Endodermal cell (in vitro differentiated cells): Measurements from ENCODE around the gene MRPS30. TPM values are rescaled to one million over a fixed set of nuclear protein-coding genes. Genes with fewer than 3 reads are reported as not detected.
"Not testable (repeated sequence)": the region's sequence is repeated elsewhere in the genome, so short reads cannot be mapped to it uniquely, and the experiment has no call there.

Experiments used
- DNase-seq: peaks from one replicate; pipeline ENCODE4 v3.0.0-alpha.2; 2017
- H3K27ac ChIP-seq: 2 replicates; pipeline ENCODE4 v1.5.1; 2013; ENCODE audit warnings: mild to moderate bottlenecking, low read depth, low read length, moderate library complexity
- H3K27me3 ChIP-seq: 2 replicates; pipeline ENCODE4 v1.6.1; 2013; ENCODE audit warnings: mild to moderate bottlenecking, low read length, moderate library complexity; ENCODE audit not compliant: insufficient read depth, control insufficient read depth, poor library complexity, severe bottlenecking
- H3K36me3 ChIP-seq: 2 replicates; pipeline ENCODE4 v1.7.0; 2013; ENCODE audit warnings: mild to moderate bottlenecking, low read length, moderate library complexity; ENCODE audit not compliant: control insufficient read depth, insufficient read depth
- H3K4me1 ChIP-seq: one replicate; pipeline ENCODE4 v1.7.0; 2013; ENCODE audit warnings: low read length; ENCODE audit not compliant: control insufficient read depth, insufficient read depth
- H3K4me3 ChIP-seq: 2 replicates; pipeline ENCODE4 v1.5.1; 2013; ENCODE audit warnings: mild to moderate bottlenecking, low read length, moderate library complexity
- H3K9ac ChIP-seq: 2 replicates; pipeline ENCODE4 v1.6.1; 2013; ENCODE audit warnings: mild to moderate bottlenecking, low read length, moderate library complexity; ENCODE audit not compliant: poor library complexity, severe bottlenecking; ENCODE audit errors: extremely low read depth
- H3K9me3 ChIP-seq: 2 replicates; pipeline ENCODE4 v1.6.1; 2013; ENCODE audit warnings: mild to moderate bottlenecking, low read length, moderate library complexity; ENCODE audit not compliant: control insufficient read depth
- H3K27ac Mint-ChIP-seq: 2 replicates; pipeline ENCODE4 v1.8.0; 2020; ENCODE audit warnings: mixed read lengths
- H3K27me3 Mint-ChIP-seq: 2 replicates; pipeline ENCODE4 v1.8.0; 2021; ENCODE audit warnings: mild to moderate bottlenecking, mixed read lengths; ENCODE audit not compliant: insufficient read depth
- H3K36me3 Mint-ChIP-seq: 2 replicates; pipeline ENCODE4 v1.8.0; 2020; ENCODE audit warnings: low read depth, mixed read lengths
- H3K4me1 Mint-ChIP-seq: 2 replicates; pipeline ENCODE4 v1.8.0; 2020; ENCODE audit warnings: mixed read lengths
- H3K4me3 Mint-ChIP-seq: 2 replicates; pipeline ENCODE4 v1.8.0; 2020; ENCODE audit warnings: mild to moderate bottlenecking, moderate library complexity, mixed read lengths
- H3K9me3 Mint-ChIP-seq: 2 replicates; pipeline ENCODE4 v1.8.0; 2020; ENCODE audit warnings: mild to moderate bottlenecking, mixed read lengths
- WGBS, 2 experiments: methylation state at CpG; one replicate each; pipeline versions ENCODE4 v1.1.5 to v1.1.7; 2013; ENCODE audit warnings: missing lambda C conversion rate in 2 of 2, mixed read lengths in 1 of 2; ENCODE audit not compliant: insufficient coverage in 1 of 2, insufficient read length in 1 of 2; 5-methylcytosine and 5-hydroxymethylcytosine counted together
- total RNA-seq, 2 donors: library from RNA; stranded (reverse); fragmentation: NEBNext Ultra II Directional in 1 of 2; extraction: Animal tissue kit (Norgen Biotek cat#: 25700) in 1 of 2; gene quantifications; 2 replicates in 1 of 2; 3 replicates in 1 of 2; pipeline ENCODE4 v1.2.1, GENCODE V29; 2021
- TF ChIP-seq, protein P1 (sequence below): fragments of 200-600 bp; sonication (generic); conservative IDR thresholded peaks from 2 replicates; pipeline ENCODE4 v1.5.0; 2021; ENCODE audit warnings: antibody characterized with exemption, mild to moderate bottlenecking

Gene MRPS30
- total RNA-seq, 2 donors from 2014 or later = 47.1 to 54.2 TPM

DNA sequence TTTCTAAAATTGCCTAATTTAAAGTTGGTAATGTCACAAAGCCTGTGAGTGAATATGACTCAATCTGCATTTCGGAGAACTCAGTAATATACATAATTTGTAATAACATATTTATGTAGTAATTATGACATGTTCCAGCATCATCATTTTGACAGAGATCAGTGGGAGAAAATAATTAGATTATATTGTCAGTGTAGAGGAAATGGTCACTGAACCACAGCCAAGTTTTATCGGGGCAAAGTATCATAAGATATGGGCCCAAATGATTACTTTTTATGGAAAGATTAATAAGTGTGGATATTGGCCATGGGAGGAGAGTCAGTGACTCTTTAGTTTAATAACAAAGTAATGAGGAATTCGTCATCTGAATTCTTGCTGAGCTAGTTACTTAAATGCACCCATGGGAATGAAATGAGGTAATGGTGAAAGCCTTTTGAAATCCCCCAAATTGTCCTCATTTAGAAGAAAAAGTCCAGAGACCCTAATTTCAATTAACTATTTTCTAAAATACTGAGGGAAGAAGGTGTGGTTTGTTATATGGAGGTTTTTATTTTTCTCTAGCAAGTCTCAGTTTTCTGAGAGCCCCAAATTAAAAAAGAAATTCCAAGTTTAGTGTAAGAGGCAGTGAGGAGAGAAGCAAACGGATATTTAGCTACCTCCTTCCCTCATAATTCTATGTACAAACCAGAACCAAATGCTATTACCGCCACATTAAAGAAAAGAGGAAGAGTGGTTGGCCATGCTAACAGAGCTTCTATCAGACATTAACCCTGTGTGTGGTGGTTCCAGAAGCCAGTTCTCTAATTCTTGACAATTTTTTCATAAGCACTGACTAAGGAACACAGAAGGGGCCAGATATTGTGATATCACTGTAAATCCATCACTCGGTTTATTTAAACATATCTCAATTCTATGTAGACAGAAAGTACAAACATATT lies 37.7 kb upstream of the MRPS30 start:
- Histone ChIP-seq H3K36me3 (no peaks in the 10 kb centered on the region), H3K27ac (no peak overlapping the region), H3K27me3 (no peaks in the 10 kb centered on the region), H3K4me1 (peaks cover 3% of the 10 kb centered on the region), H3K9me3 (no peaks in the 10 kb centered on the region), H3K9ac (no peak overlapping the region), H3K4me3 (no peak overlapping the region)
- 90 to 100% methylated on average over 1 to 4 of the region's 6 CpGs for WGBS, 2 experiments
- no peak for DNase-seq
- no peaks in the 10 kb centered on the region for H3K27me3 Mint-ChIP-seq
- no peaks in the 10 kb centered on the region for H3K36me3 Mint-ChIP-seq
- TF ChIP-seq, protein P1, sequence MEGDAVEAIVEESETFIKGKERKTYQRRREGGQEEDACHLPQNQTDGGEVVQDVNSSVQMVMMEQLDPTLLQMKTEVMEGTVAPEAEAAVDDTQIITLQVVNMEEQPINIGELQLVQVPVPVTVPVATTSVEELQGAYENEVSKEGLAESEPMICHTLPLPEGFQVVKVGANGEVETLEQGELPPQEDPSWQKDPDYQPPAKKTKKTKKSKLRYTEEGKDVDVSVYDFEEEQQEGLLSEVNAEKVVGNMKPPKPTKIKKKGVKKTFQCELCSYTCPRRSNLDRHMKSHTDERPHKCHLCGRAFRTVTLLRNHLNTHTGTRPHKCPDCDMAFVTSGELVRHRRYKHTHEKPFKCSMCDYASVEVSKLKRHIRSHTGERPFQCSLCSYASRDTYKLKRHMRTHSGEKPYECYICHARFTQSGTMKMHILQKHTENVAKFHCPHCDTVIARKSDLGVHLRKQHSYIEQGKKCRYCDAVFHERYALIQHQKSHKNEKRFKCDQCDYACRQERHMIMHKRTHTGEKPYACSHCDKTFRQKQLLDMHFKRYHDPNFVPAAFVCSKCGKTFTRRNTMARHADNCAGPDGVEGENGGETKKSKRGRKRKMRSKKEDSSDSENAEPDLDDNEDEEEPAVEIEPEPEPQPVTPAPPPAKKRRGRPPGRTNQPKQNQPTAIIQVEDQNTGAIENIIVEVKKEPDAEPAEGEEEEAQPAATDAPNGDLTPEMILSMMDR = no peak
- no peak overlapping the region for H3K4me3 Mint-ChIP-seq
- no peak overlapping the region for H3K27ac Mint-ChIP-seq
- peaks cover 4% of the 10 kb centered on the region for H3K4me1 Mint-ChIP-seq
- no peaks in the 10 kb centered on the region for H3K9me3 Mint-ChIP-seq

DNA sequence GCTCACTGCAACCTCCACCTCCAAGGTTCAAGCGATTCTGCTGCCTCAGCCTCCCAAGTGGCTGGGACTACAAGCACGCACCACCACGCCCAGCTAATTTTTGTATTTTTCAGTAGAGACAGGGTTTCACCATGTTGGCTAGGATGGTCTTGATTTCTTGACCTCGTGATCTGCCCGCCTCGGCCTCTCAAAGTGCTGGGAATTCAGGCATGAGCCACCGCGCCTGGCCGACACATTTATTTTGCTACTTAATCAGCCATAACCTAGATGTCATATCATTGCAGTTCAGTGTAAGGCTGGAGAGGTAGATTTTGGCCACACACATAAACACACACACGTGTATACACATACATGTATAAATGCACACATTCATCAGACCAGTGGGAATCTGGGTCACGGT lies 36.4 kb upstream of the MRPS30 start:
- H3K27ac ChIP-seq, H3K4me1 Mint-ChIP-seq: not testable (repeated sequence)

DNA sequence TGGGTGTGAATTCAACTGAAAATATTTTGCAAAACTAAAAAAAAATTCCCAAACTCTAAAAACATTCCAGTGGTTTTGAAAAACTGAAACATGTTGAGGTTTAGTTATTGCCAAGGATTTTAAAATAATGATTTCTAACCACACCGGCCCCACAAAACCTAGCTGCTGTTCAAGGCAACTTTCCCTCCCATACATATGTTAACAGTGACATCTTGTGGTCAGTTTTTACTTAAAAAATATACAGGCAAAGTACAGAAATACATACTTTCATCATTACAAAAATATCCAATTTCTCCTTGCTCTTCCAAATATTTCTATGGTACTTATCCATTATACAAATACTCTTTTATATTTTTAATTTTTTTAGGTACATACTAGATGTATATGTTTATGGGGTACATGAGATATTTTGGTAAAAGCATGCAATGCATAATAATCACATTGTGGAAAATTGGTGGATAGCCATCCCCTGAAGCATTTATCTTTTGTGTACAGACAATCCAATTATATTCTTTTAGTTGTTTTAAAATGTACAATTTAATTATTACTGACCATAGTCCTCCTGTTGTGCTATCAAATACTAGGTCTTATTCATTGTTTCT lies 34.4 kb upstream of the MRPS30 start:
- Histone ChIP-seq H3K9me3 (no peaks in the 10 kb centered on the region), H3K4me1 (peaks cover 3% of the 10 kb centered on the region), H3K36me3 (no peaks in the 10 kb centered on the region), H3K9ac (no peak overlapping the region), H3K4me3 (no peak overlapping the region), H3K27ac (no peak overlapping the region), H3K27me3 (no peaks in the 10 kb centered on the region)
- Mint-ChIP-seq H3K27ac (no peak overlapping the region), H3K4me3 (no peak overlapping the region), H3K4me1 (peaks cover 4% of the 10 kb centered on the region), H3K36me3 (no peaks in the 10 kb centered on the region), H3K9me3 (no peaks in the 10 kb centered on the region), H3K27me3 (no peaks in the 10 kb centered on the region)
- TF ChIP-seq, protein P1 = peak; percentile 85
- 33% methylated on average over 1 of the region's 1 CpG; no CpG with 5 or more reads in 1 of the 2 experiments for WGBS, 2 experiments
- no peak for DNase-seq

More for the DNA sequence above, 36.4 kb upstream of the MRPS30 start:
- H3K4me3 Mint-ChIP-seq, H3K4me3 ChIP-seq, H3K9me3 Mint-ChIP-seq, H3K36me3 Mint-ChIP-seq, H3K4me1 ChIP-seq, H3K27me3 ChIP-seq, H3K27ac Mint-ChIP-seq, DNase-seq, H3K9me3 ChIP-seq, H3K36me3 ChIP-seq, H3K9ac ChIP-seq, H3K27me3 Mint-ChIP-seq: not testable (repeated sequence)
- 91 to 100% methylated on average over 8 to 11 of the region's 11 CpGs for WGBS, 2 experiments
